Activated CD8-positive, alpha-beta memory T cell treated with anti-CD3 and anti-CD28 coated beads, Interleukin-2, amount 10 ng/mL, durations not matched to agents 7 days and 5 days (primary cell): Measurements from ENCODE around the gene TRIM7. TPM values are rescaled to one million over a fixed set of nuclear protein-coding genes. Genes with fewer than 3 reads are reported as not detected.
A peak's percentile ranks its signal among the peaks of the same experiment; 100 is the strongest.

Experiments
- ATAC-seq: fragments of 150-1000 bp; cut with Tn5 transposase; one replicate; pipeline ENCODE4 v1.10.0; 2021; ENCODE audit warnings: moderate library complexity
- CTCF ChIA-PET: fragments of 350-600 bp; sonication (Branson Sonifier 250); formaldehyde crosslinking; loops from one replicate; lab custom pipeline; 2021; ENCODE audit warnings: antibody characterized with exemption; lab: Charles Lee
- DNase-seq: peaks from one replicate; pipeline ENCODE4 v3.0.0-alpha.2; 2020
- H3K27ac Mint-ChIP-seq: one replicate; pipeline ENCODE4 v1.8.0; 2021; ENCODE audit warnings: mild to moderate bottlenecking, mixed read lengths
- H3K27me3 Mint-ChIP-seq: one replicate; pipeline ENCODE4 v1.8.0; 2021; ENCODE audit warnings: mixed read lengths
- H3K36me3 Mint-ChIP-seq: one replicate; pipeline ENCODE4 v1.8.0; 2021; ENCODE audit warnings: mild to moderate bottlenecking, mixed read lengths
- H3K4me1 Mint-ChIP-seq: one replicate; pipeline ENCODE4 v1.8.0; 2021; ENCODE audit warnings: mixed read lengths
- H3K4me3 Mint-ChIP-seq: one replicate; pipeline ENCODE4 v1.8.0; 2021; ENCODE audit warnings: mild to moderate bottlenecking, moderate library complexity, mixed read lengths
- H3K9me3 Mint-ChIP-seq: one replicate; pipeline ENCODE4 v1.8.0; 2022; ENCODE audit warnings: low read depth, mixed read lengths
- total RNA-seq, 2 experiments: library from RNA; stranded (reverse); gene quantifications; one replicate each; pipeline ENCODE4 v1.2.3, GENCODE V29; 2021

TRIM7 gene
- total RNA-seq, 2 experiments from 2014 or later: 1.6 to 1.7 TPM

DNA sequence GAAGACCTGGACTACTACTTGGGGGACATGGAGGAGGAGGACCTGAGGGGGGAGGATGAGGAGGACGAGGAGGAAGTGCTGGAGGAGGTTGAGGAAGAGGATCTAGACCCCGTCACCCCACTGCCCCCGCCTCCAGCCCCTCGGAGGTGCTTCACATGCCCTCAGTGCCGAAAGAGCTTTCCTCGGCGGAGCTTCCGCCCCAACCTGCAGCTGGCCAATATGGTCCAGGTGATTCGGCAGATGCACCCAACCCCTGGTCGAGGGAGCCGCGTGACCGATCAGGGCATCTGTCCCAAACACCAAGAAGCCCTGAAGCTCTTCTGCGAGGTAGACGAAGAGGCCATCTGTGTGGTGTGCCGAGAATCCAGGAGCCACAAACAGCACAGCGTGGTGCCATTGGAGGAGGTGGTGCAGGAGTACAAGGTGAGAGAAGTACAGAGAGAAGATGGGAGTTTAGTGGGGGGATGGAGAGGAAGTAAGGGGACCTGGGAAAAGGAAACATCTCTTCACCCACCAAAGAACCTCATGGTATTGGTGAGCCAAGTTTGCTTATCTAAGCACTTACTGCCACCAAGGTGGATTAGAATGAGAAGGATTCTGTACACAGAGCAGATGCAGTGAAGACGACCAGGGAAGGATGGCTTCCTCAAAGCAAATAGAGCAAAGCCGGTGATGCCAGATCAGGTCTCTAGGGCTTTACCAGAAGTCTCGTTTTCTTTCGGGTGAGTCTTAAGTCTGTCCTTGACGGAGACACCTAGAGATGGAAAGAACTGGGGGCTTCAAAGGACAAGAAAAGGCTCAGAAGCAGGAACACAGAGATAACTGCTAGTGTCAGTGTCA lies 19.6 kb upstream of the TRIM7 start:
- H3K36me3 Mint-ChIP-seq: peaks cover 13% of the 10 kb centered on the region
- H3K4me1 Mint-ChIP-seq: peaks cover 59% of the 10 kb centered on the region
- peaks cover 4% of the 10 kb centered on the region for H3K27me3 Mint-ChIP-seq
- no peaks in the 10 kb centered on the region for H3K9me3 Mint-ChIP-seq
- DNase-seq (peak; percentile 73), ATAC-seq (no peak)
- CTCF ChIA-PET: interaction anchor here (0.9 to 6.2 kb wide), 7 partner anchors 10 to 40 kb away, joined by 3 to 54 read pairs (median 5); partner anchors contain the start of gene RACK1
- peak overlapping the region; percentile 99 for H3K27ac Mint-ChIP-seq
- H3K4me3 Mint-ChIP-seq: peak overlapping the region; percentile 89

DNA sequence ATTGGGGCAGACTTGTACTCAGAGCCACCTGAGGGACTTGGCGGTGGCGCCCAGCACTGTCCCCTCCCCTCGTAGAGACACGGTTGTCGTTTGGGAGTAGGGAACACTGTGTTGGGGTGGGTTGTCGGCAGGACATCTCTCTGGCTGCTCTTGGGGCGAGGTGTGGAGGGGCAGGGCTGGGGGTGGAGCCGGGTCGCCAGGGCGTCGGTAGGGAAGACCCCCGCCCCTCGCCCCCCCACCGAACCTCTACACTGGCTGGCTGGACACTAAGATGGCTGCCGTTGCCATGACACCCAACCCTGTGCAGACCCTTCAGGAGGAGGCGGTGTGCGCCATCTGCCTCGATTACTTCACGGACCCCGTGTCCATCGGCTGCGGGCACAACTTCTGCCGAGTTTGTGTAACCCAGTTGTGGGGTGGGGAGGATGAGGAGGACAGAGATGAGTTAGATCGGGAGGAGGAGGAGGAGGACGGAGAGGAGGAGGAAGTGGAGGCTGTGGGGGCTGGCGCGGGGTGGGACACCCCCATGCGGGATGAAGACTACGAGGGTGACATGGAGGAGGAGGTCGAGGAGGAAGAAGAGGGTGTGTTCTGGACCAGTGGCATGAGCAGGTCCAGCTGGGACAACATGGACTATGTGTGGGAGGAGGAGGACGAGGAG lies 18.9 kb upstream of the TRIM7 start:
- H3K4me1 Mint-ChIP-seq: peaks cover 56% of the 10 kb centered on the region
- CTCF ChIA-PET: interaction anchor here (0.9 to 6.2 kb wide), 8 partner anchors 16 to 39 kb away, joined by 3 to 54 read pairs (median 8); partner anchors contain the start of genes RACK1 and TRIM7

DNA sequence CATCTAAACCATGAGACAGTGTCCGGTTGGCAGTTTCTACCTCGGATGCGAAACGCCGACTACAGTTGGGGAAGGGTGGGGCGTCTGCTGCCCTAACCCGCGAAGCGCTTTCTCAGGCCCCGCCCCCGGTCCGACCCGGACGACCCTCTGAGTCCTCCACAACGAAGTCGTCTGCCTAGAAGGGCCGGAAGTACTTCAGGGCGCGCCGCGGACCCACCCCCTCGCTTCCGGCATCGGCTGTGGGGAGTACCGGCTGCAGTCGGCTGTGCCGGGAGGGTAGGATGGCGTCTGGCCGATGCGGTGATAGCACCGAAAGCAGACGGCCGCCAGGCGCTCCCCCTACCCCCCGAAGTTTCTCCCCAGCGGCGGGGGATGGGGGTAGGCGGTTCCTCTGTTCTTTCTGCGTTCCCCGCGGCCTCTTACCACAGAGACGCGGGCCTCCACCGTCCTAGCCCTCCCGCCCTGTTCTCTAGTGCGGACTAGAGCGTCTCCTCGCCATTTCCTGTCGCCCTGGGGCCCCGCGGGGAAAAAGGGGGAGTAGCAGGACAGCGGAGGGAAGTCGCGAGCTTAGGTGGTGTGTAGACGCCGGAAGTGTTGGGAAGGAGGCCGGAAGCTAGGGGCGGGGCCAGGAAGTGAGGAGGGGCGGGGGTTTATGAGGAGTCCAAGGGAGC lies 18.2 kb upstream of the TRIM7 start, which contains the start of gene TRIM41:
TSS of gene TRIM41 (plus strand) at position 224 of the 671 bp plus-strand sequence. CDS start 719 bp downstream, outside the sequence.
- peaks cover 9% of the 10 kb centered on the region for H3K36me3 Mint-ChIP-seq
- peaks cover 59% of the 10 kb centered on the region for H3K4me1 Mint-ChIP-seq
- H3K9me3 Mint-ChIP-seq: no peaks in the 10 kb centered on the region
- DNase-seq (peak; percentile 99), ATAC-seq (peak; percentile 65)
- H3K27ac Mint-ChIP-seq: peak within 1 kb of the TSS; percentile 99
- CTCF ChIA-PET: interaction anchor here (0.9 to 6.2 kb wide), 8 partner anchors 13 to 39 kb away, joined by 3 to 54 read pairs (median 8); partner anchors contain the start of genes RACK1 and TRIM7
- peak within 1 kb of the TSS; percentile 89 for H3K4me3 Mint-ChIP-seq
- H3K27me3 Mint-ChIP-seq: peaks cover 5% of the 10 kb centered on the region

More for the DNA sequence above, 18.9 kb upstream of the TRIM7 start:
- H3K36me3 Mint-ChIP-seq: peaks cover 9% of the 10 kb centered on the region
- H3K27ac Mint-ChIP-seq: peak overlapping the region; percentile 99
- DNase-seq: peak; percentile 80
- H3K27me3 Mint-ChIP-seq: peaks cover 4% of the 10 kb centered on the region
- no peaks in the 10 kb centered on the region for H3K9me3 Mint-ChIP-seq
- ATAC-seq: peak; percentile 8
- H3K4me3 Mint-ChIP-seq: peak overlapping the region; percentile 89

DNA sequence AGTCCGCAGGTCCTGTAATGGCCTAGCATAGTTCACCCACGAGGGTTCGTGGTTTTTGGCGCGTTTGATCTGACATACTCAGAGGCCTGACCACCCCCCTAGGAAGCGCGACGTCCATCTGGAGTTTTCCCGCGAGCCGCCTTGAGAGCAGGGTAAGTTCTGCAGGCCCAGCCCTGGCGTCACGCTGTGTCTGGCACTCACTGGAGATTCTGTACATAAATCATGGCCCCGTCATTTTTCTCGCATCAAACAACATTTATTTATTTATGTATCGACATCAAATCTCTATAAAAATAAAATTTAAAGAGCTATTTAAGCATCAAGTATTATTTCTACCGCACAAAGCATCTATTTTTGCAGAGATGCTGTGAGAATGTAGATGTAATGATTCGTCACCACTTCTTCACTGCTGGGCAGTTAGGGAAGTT lies 17.6 kb upstream of the TRIM7 start:
- H3K36me3 Mint-ChIP-seq: peaks cover 11% of the 10 kb centered on the region
- peak overlapping the region; percentile 99 for H3K27ac Mint-ChIP-seq
- H3K4me3 Mint-ChIP-seq: peak overlapping the region; percentile 89
- H3K4me1 Mint-ChIP-seq: peaks cover 65% of the 10 kb centered on the region
- ATAC-seq (peak; percentile 3), DNase-seq (no peak)
- no peaks in the 10 kb centered on the region for H3K9me3 Mint-ChIP-seq
- CTCF ChIA-PET: interaction anchor here (0.7 to 6.2 kb wide), 8 partner anchors 12 to 39 kb away, joined by 3 to 54 read pairs (median 8); partner anchors contain the start of genes RACK1 and TRIM7
- H3K27me3 Mint-ChIP-seq: peaks cover 7% of the 10 kb centered on the region

DNA sequence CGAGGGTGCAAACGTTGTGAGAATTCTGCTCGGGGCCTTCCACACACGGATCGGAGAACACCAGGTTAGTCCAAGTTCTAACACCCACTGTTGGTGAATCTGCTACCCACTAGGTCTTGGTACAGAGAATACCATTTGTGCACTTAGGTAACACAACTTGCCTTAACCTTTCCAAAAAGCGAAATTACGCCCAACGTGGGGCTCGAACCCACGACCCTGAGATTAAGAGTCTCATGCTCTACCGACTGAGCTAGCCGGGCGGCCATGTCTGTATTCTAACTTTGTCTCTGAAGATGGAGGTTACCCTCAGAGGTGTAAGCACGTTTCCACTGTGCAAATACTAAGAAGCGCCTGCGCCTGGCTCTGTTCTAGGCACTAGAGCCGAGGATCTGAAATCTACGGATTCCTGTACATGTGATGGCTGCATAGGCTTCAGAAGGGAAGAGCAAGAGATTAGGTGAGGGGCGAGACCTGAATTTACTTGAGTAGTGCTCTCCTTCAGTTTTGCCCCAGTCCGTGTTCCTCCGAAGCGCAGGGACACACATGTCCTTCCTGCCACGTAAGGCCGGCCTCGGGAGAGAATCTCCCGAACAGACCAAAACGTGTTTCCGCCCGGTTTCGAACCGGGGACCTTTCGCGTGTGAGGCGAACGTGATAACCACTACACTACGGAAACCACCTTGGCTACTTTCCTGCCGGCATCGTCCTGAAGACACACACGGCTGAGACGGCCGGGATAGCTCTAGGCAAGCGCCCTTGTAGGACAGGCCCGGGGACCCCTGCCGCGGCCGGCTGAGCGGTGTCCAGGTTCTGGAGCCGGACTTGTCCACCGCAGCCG lies 17.0 kb upstream of the TRIM7 start:
- CTCF ChIA-PET: interaction anchor here (0.7 to 6.2 kb wide), 7 partner anchors 13 to 40 kb away, joined by 3 to 54 read pairs (median 12); partner anchors contain the start of genes RACK1 and TRIM7

DNA sequence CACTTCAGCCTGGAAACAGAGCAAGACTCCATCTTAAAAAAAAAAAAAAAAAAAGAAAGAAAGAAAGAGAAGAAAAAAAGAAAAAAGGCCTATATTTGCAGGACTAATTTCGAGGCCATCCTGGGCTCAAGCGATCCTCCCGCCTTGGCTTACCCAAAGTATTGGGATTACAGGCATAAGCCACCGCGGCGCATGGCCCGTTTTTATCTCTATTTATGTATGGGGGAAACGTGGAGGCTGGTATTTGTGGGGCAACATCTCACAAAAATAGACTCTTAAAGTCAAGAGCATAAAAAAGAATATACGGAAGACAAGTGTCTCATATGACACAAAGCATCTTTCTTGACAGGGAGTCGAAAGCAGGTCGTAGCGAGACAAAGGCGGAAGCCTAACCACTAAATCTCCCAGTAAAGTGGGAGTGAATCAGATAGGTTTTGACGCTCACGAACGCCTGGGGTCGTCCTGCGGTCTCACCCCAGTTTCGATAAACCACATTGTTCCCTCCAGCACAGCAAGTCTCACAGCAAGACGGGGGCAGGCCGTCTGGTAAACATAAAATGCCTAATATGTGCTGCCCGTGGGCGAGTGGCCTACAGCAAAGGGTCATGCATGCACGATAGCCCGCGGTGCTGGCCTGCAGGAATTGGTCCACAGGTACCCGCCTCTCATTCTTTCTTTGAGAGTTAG lies 16.3 kb upstream of the TRIM7 start:
- CTCF ChIA-PET: interaction anchor here (0.9 to 6.2 kb wide), 7 partner anchors 14 to 31 kb away, joined by 3 to 54 read pairs (median 9); partner anchors contain the start of genes RACK1 and TRIM7
- H3K9me3 Mint-ChIP-seq: no peaks in the 10 kb centered on the region
- H3K4me1 Mint-ChIP-seq: peaks cover 70% of the 10 kb centered on the region
- H3K36me3 Mint-ChIP-seq: peaks cover 7% of the 10 kb centered on the region
- DNase-seq (peak; percentile 87), ATAC-seq (no peak)
- H3K27me3 Mint-ChIP-seq: peaks cover 7% of the 10 kb centered on the region
- peak overlapping the region; percentile 89 for H3K4me3 Mint-ChIP-seq
- H3K27ac Mint-ChIP-seq: peak overlapping the region; percentile 99

More for the DNA sequence above, 17.0 kb upstream of the TRIM7 start:
- Mint-ChIP-seq H3K36me3 (peaks cover 10% of the 10 kb centered on the region), H3K9me3 (no peaks in the 10 kb centered on the region), H3K4me1 (peaks cover 70% of the 10 kb centered on the region), H3K4me3 (peak overlapping the region; percentile 89), H3K27me3 (peaks cover 7% of the 10 kb centered on the region), H3K27ac (peak overlapping the region; percentile 99)
- DNase-seq (peak; percentile 97), ATAC-seq (peak; percentile 30)

DNA sequence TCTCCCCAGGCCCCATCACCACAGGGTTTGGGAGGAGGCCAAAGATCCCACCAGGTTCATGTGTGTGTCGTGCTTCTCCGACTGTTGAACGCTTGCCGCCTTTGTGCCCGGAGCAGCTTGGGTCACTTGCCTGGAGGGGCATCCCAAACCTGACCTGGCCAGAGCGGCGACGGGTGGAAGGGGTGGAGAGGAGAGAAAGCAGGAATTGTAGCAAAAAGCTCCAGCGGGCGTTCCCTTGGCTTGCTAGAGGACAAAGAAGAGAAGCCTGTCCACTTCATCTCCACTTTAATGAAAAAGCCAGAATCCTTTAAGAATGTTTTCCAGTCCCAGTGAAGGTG lies 15.2 kb upstream of the TRIM7 start:
- Mint-ChIP-seq H3K27me3 (peaks cover 7% of the 10 kb centered on the region), H3K36me3 (peaks cover 7% of the 10 kb centered on the region), H3K9me3 (no peaks in the 10 kb centered on the region), H3K4me3 (peak overlapping the region; percentile 38), H3K27ac (peak overlapping the region; percentile 59), H3K4me1 (peaks cover 64% of the 10 kb centered on the region)
- DNase-seq (no peak), ATAC-seq (no peak)
- CTCF ChIA-PET: interaction anchor here (0.6 to 1.8 kb wide), 6 partner anchors 13 to 47 kb away, joined by 3 to 9 read pairs (median 4); no protein-coding TSS in a partner anchor

DNA sequence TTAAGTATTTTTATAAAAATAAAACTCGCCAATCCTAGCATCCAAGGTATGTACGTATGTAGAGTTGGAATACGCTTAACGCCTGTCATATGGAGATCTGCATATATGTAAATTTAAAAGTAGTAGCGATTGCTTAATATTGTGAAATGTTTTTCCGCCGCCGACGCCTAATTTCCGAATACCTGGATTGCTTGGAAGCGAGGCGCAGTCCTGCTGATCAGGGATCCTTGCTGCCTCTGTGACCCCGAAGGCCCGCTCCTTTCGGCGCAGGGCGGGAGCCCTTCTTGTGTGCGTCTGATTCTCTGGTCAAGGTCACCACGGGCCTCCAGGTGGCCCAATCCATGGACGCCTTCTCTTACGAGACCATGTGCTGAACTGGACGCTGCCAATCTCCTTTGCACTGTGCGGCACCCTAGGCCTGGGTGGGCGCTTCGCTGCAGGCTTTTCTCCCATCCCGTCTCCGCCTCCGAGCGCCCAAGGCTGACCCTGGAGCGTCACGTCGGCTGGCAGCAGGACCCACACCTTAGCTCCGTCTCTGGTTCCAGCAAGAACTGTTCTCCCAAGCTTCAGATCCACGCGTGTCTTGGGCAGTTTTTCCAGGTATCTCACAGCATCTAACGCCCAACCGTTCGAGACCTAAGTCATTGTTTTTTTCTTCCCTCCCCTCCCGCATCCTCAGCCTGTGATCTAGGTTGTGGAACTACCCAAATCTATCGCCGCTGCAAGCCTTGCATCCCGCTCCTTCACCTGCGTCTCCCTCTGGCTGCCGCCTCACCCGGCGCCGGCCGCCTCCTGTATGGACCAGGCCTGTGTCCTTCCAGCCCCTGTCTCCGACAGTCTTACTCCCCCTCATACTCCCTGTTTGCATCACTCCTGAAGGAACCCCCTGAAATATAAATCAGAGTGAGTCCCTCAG lies 14.5 kb upstream of the TRIM7 start:
- peaks cover 7% of the 10 kb centered on the region for H3K27me3 Mint-ChIP-seq
- ATAC-seq (no peak), DNase-seq (no peak)
- peak overlapping the region; percentile 14 for H3K4me3 Mint-ChIP-seq
- H3K27ac Mint-ChIP-seq: no peak overlapping the region
- peaks cover 6% of the 10 kb centered on the region for H3K36me3 Mint-ChIP-seq
- CTCF ChIA-PET: interaction anchor here (1.2 to 1.8 kb wide), 4 partner anchors 12 to 47 kb away, joined by 3 to 9 read pairs (median 4); no protein-coding TSS in a partner anchor
- peaks cover 62% of the 10 kb centered on the region for H3K4me1 Mint-ChIP-seq
- no peaks in the 10 kb centered on the region for H3K9me3 Mint-ChIP-seq

DNA sequence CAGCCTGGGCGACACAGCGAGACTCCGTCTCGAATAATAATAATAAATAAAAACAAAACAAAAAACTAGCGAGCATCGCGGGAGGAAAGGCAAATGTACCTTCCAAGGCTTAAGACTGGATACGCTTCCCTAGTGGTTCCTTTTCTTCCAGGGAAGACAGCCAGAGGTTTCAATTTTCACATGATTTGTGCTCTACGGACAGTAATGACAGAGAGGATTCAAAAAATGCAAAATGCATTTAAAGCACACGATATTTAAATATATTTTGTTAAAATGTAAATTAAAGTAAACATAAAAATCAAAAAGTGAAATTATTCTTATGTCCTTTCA lies 13.8 kb upstream of the TRIM7 start:
- CTCF ChIA-PET: no interaction called here
- Mint-ChIP-seq H3K27ac (peak overlapping the region; percentile 91), H3K36me3 (peaks cover 6% of the 10 kb centered on the region), H3K4me1 (peaks cover 56% of the 10 kb centered on the region), H3K4me3 (peak overlapping the region; percentile 78), H3K27me3 (peaks cover 7% of the 10 kb centered on the region), H3K9me3 (no peaks in the 10 kb centered on the region)
- no peak for DNase-seq
- ATAC-seq: no peak

DNA sequence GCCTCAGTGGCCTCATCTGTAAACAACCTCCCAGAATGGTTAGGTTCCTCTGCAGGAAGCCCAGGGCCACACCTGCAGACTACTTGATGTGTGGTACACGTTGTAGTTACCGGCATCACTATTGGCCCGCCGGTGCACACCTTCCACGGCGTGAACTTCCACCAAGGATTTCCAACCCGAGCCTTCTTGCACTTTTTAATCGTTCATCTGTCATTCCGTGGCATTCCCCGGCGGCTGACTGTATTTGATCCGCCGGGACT lies 12.7 kb upstream of the TRIM7 start:
- Mint-ChIP-seq H3K36me3 (peaks cover 6% of the 10 kb centered on the region), H3K4me1 (peaks cover 56% of the 10 kb centered on the region), H3K27ac (peak overlapping the region; percentile 91), H3K4me3 (peak overlapping the region; percentile 78), H3K27me3 (peaks cover 9% of the 10 kb centered on the region), H3K9me3 (no peaks in the 10 kb centered on the region)
- DNase-seq: peak; percentile 67
- CTCF ChIA-PET: interaction anchor here (1.0 kb wide), 1 partner anchor 10 kb away, joined by 3 read pairs; no protein-coding TSS in a partner anchor
- peak; percentile 6 for ATAC-seq
